Myocyte (in vitro differentiated cells): ENCODE measurements around the gene PDZRN4. TPM values are rescaled to one million over a fixed set of nuclear protein-coding genes. Genes with fewer than 3 reads are reported as not detected.

ENCODE experiments used
- DNase-seq: peaks from one replicate; pipeline ENCODE4 v3.0.0-alpha.2; 2012; ENCODE audit warnings: low read depth
- total RNA-seq: library from RNA; depleted of rRNA; stranded (reverse); fragments of >200 nt; gene quantifications from 2 replicates; pipeline ENCODE4 v1.2.3, GENCODE V29; 2014

PDZRN4 gene
- total RNA-seq, 1 donor from 2014 or later = not detected

DNA sequence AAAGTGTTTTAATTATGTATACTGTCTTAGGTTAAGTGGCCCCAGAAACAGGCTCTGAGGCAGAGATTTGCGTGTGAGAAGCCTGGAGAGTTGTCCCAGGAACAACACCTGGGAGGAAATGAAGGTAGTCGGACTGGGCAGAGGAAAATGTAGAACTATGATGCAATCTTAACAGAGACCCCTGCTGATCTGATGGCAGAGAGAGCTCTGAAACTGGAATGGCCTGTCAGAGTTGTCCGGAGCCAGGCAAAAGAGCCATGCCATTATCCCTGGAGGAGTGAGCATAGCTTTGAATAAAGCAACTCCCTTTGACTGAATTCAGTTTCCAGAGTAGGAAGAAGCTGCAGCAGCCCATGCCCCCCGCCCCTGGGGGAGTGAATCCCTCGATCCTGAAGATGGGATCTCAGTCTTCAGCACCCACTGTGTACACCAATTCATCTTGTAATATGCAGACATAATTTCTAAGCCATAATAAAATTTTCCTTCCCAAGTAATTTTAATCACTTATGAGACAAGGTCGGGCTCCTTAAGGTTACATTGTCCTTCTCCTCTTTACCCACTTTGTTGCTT is 264.8 kb downstream of the PDZRN4 start:
- no peak for DNase-seq

DNA sequence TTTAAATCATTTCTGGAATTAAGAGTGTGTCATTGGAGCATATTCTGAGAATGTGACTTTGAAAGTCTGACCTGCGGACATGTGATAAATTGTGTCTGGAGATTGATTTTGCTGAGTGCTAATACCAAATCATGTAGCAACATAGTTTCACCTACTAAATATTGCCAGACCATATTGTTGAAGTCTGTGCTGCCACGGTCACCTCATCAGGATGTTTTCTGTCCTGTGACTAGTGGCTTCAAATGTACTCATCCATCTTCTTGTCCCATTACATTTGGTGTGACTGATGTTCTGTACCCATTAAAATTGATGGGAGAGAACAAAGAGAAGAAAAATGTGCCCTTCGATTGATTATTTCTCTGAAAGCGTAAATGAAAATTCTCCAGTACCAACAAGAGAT is 265.3 kb downstream of the PDZRN4 start:
- DNase-seq = no peak

DNA sequence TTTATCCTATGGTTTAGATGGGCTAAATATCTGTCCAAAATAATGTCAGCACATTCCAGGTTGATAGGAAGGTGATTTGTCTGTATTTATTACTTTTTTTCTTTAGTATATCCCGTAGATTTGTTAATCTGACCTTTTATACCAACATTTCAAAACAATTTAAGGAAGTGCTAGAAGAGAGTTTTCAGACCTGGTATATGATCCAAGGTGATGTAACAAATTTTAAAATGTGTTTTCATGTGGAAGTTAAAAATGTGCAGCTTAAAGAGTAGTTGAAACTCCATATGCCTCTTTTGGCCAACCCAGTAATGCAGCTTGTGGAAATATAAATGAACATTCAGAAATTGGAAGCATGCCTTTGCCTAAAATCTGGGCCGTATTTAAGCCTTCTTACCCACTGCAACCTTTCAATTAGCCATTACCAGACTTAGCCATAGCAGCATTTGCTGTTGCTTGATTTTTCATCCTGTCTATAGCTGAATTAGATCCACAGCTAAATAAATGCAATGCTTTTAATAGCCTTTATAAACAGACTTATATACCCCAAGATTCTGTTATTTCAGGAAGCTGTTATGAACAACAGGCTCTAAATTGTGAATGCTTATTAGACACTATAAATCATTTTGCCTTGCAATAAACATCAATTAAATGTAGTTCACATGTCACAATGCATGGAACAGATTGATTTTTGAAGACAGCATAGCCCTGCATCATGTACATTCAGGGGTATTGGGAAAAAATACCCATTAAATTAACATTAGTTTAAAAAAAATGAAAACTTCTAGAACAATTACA is 271.2 kb downstream of the PDZRN4 start:
- DNase-seq = no peak

DNA sequence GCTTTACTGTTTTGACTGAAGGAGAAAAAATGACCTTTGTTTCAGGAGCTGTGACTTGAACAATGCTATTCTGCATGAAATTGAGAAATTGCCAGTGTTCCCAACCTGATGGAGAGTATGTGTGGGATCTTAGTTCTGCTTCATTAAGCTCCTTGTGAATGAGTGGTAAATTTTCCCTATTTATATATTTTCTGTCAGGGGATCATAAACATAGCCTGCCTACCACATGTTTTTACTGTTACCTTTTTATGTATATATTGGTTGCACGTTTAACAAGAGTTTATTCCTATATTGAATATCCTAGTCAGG is 271.7 kb downstream of the PDZRN4 start:
- no peak for DNase-seq

DNA sequence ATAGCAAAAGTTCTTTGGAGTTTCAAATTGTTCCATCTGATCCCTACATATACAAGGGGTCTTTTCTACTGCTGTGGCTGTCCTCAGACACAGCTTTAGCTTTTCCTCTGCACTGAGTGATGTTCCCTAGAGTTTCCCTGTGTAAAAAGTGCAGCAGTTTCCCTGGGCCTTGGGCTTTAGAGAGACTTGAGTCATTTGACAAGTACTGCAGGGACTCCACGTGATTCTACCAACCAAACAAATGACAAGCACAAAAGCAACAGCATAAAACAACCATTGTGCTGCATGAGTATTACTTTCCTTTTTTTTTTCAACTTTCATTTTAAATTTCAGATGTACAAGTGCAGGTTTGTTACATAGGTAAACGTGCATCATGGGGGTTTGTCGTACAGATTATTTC is 272.8 kb downstream of the PDZRN4 start:
- DNase-seq = no peak

DNA sequence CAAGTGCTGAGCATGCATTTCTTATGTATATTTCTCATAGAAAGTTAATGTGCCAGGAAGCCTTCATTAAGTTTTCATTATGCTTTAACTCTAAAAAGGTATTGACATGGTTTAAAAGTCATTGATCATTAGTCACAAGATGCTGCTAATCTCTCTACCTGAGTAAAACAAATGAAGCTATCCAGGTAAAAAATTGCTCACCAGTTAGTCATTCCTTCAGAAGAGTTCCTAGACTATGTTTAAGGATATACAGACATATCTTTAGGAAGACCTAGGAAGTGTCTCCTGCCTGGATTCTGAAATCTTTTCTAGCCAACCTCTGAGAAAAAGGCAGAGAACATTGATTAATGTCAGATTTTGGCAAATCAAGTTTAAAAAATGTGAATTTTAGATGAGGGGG is 274.2 kb downstream of the PDZRN4 start:
- DNase-seq = no peak

DNA sequence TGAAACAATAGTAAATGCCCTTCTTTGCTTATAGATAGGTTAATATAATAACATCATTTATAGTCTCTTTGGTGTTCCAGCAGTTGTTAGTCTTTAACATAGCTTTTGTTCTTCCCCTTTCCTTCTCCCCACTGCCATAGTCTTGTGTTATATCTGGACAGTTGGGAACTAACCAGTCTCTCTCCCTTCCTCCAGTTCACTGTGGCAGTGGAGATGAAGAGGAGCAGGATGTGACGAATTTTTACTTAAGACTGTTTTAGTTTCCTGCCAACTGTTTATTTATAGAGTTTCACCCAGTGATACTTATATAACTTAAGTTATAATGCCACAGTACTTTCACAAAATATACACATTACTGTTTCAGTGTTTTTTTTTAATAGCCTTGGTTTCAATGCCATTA is 277.4 kb downstream of the PDZRN4 start:
- no peak for DNase-seq

DNA sequence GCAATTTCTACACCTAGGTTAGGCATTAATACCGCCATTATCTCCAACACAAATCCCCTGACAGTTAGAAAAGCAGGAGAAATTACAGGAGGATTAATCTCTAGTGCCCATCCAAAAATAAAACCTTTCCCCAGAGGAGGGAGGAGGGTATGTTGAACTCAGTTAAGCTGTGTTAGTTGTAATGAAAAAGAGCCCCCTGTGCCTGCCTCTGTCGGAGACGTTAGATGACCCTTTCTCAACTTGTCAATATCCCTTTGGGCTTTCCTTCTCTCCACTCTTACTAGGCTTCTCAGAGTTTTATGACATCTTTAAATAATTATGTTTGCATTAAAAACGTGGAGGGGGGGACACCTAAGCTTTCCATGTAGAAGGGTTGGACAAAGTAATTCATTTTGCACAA is 278.2 kb downstream of the PDZRN4 start:
- DNase-seq = no peak

DNA sequence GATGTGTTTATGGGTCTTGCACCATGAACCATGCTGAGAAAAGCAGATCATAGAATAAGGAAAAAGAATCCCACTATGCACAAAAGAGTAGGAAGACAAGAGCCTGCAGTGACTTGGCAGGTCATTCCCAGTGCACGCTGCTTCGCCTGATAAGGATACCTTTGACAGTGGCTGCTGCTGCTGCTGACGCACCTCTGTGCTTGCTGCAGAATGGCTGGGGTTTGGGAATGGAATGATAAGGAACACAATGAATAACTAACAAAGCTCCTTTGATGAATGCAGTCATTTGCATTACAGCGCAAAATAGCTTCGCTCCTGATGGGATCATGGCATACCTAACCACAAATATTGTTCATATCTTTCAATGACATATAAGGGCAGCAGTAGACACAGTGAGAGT is 278.7 kb downstream of the PDZRN4 start:
- no peak for DNase-seq

DNA sequence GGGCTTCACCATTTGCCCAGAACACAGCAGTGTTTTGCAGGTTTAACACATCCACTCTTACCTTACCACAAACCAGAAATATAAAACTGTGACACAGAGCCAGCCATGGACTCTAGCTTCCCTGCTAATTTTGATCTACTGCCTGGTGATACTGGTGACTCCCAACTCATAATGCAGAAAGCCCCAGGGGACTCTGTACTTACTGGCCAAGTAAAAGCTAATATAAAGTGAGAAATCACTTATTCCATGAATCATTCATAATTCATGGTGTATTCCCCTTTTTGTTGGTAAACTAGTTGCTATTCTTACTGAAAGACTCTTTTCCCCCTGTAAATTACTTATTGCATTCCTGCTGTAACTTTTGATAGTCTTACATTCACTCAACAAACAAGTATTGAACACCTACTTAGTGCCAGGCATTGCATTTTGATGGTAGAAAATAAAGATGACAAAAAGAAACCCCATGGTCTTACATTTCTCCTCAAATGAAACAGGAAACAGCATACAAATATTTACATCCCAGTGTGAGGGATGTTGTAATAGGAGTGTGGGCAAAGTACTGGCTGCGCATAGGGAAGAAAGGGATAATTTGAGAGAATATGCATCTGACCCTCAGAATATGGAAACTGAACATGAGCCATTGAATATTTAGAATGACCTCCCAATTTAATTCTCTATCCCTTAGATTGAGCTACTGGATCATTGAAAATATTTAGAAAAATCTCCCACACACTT is 279.6 kb downstream of the PDZRN4 start:
- DNase-seq = no peak

DNA sequence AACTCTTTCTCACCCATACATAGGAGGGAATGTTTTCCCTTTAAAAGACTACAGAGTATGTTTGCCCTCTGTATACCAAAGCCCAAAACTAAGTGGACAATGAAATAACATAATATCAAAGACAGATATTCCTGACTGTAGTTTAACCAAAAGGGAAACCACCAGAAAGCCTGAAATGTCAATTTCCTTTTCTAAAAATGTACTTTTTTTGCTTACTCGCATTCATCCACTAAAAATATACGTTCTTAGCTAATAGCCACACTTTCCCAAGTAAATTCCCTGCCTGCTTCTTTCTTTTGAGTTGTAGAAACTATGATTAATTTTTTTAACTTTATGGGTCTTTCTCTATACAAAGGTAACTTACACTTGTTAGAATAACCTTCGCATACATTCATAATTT is 280.2 kb downstream of the PDZRN4 start:
- DNase-seq = no peak

DNA sequence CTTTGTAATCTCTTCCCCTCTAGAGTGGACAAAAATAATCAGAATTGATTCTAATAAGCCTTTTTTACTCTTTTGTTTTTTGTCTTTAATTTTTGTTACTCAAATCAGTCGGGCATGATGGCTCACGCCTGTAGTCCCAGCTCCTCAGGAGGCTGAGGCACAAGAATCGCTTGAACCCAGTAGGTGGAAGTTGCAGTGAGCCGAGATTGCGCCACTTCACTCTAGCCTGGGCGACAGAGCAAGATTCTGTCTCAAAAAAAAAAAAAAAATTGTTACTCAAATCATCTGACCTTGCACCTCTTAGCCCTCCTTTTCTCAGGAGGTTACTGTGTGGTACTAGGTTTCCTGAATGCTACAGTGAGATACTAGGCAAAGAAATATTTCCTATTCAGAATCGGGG is 280.6 kb downstream of the PDZRN4 start:
- DNase-seq = no peak

DNA sequence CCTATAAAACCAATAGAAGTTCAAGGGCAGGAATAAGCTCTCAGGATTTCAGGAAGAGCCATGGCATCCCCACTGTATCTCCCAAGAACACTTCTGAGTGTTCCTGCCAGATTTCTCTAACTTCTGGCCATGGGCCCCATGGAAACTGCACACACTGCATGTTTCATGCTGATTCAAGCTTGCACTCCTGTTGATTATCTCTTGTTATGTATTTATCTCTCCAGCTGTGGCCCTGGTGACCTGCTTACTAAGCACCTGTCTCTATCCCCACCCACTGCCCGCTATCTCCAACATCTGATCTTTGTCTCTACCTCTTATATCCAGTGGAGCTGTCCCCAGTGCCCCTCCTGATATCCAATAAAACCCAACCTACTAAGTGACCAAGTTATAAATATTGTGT is 285.3 kb downstream of the PDZRN4 start:
- DNase-seq = no peak

DNA sequence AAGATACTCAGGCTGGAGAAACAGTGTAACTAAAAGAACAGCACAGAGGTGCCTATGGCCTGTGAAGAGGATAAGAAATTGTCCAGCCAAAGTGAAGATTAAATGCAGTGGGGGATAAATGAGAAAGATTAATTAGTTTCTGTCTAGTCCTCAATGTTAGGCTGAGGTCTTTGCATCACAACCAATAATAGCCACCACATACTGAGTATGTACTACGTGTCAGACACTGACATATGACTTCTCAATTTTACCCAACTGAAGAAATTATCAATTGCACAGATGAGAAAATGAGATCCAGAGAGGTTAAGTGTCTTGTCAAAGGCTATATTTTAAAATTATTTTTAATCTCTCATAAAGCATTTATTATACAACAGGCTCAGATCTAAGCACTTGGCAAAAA is 285.9 kb downstream of the PDZRN4 start:
- no peak for DNase-seq

DNA sequence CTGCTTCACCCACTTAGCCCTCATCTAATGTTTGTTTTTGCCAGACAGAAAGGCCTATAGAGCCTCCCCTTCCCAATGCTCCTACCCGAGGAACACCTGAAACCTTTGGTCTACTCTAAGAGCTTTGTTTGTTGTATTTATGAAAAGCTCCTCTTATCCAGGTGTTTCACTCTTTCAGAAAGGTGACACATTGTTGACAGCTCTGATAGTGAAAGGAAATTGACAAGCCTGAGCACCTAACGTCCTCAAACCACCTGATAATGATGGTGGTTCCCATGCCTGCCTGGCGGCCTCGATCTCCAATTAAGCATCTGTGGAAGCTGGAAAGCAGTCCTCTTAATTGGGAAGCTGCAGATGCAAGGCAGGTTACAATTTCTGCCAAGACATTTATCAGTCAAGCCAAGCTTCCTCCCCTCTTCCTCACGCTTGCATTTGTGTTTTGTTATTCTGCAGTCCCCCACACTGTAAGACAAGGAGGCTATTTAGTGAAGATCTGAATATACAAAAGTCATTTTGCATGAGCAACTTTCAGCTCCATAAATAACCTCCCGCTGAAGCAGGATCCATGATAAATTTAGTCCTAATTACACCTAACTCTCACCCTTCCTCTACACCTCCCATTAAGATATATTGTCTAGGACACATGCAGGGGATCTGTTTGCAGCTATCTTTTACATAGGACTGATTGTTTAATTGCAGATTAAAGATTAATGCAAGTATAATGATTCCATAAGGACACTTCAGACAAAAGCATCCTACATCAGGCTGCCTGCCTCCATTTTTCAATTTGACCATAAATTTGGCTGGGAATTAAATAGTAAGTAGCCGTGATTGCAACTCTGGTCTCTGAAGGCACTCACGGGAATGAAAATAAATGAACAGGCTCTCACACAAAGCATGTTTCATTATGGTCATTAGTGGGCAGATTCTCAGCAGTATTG is 288.6 kb downstream of the PDZRN4 start:
- DNase-seq = no peak

DNA sequence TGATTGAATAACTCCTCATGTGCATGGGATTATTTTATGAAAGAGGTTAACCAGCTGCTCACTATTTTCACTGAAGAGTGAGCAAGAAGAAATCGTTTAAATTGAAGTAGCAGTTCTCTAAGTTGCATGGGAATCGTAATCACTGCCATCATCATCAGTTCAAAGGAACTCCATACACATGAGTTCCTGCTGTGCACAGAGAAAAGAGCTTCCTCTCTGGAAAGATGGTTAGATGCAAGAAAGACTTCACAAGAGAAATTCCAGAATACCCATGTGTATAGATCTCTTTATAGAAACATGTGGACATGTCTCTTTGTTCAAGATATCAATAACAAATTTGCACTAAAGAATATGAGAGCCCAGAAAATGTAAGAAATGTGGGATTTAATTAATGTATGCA is 291.3 kb downstream of the PDZRN4 start:
- DNase-seq = no peak

DNA sequence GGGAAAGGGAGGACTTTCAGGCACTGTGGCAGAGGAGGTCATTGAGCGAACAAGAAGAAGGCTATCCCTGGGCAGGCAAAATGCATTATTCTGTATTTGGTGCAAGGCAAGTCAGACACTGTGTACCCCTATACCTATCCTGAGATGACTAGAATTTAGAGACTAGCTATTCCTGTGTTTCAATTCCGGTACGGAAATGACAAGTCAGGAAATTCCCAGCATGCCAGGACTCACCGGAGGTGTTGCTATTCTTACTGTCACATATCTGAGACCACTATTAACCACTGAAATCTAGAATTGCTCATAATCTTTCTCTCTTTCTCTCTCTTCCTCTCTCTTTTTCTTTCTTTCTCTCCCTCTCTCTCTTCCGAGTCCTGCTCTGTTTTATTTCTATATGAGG is 297.1 kb downstream of the PDZRN4 start:
- no peak for DNase-seq

DNA sequence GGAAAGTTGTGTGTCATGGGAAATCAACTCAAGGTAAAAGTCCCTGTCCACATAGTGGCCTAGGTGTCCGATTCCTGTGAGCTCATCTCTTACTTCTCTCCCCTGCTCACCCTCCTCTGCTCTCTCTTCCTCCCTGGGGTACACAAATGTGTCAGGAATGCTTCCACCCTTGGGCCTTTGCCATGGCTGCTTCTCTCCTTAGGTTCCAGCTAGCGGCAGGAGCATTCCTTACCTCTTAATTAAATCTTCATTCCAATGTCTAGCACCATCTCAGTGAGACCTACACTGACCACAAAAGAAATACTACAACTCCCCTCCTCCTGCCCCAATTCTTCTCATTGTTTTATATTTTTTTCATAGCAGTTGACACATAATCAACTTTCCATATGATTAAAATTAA is 298.6 kb downstream of the PDZRN4 start:
- no peak for DNase-seq

DNA sequence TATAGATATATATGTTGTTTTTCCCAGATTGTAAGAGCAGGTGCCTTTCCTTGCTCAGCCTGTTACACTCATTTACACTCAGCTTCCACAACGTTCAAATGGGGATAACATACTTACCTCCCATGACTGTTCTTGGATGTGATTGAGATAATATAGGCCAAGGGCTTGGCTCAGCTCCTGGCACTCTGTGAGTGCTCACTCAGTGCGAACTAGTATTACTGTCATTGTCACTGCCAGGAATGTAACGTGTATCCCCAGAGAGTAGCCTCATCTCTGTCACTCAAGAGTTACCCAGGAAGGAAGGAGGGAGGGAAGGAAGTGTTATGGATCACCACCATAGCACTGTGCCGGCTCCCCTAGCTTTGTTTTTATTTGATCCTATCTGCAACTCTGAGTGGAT is 307.9 kb downstream of the PDZRN4 start:
- DNase-seq = no peak

DNA sequence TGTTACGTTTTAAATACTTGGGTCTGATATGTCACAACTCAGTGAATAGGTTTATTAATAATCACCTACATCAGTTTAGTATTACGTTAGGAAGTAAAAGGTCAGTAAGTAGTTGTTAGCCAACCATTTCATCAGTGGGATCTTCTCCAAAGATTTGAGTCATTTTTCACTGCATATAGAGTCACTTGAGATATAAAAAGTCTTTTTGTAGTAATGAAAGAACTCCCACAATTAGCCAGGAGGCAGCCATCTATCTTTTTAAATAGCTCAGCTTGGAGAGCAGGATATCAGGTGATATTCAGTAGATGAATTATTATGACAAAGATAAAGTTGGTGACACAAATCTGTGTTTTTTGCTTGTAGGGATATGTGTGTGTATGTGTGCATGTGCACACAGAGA is 309.3 kb downstream of the PDZRN4 start:
- DNase-seq = no peak

DNA sequence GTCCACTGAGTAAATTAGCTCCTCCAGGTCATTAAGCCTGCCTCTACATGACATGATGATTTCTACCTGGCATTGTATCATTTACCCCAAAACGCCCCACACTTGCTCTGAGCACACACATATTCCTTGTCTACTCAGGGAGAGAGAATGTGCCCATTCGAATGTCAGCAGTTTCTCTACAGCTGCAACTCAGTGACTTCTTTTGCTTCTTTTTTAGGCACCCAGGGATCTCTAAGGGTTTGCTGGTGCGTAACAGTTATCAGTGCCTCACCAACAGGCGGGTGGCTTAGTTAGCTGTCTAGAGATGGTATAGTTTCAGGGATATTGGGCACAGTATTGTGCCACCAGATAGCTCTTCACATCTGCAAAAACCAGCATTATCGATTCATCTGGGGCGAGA is 316.9 kb downstream of the PDZRN4 start:
- no peak for DNase-seq

DNA sequence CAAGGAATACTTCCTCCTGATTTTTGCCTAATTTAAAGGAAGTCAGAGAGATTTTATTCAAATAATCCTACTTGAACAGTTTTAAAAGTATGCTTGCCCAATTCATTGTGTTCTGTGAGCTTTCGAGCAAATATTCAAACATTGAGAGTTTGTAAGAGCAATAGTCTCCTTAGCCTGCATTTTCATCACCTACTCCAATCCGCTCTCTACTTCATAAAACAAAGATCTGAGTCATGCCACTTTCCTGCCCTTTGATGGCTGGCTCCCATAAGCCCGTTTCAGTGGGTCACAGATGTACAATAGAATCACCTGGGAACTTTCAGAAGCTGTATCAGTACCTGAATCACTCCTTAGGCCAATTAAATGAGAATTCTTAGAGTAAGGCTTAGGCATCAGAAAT is 319.2 kb downstream of the PDZRN4 start:
- no peak for DNase-seq
